ENCODE data around the gene IL4.

- no peak for TF ChIP-seq CTCF (IDR thresholded peaks at IDR 0.05; ENCODE audit: insufficient read depth, low read depth, low read length)
- TF ChIP-seq EZH2 (IDR thresholded peaks at IDR 0.05; ENCODE audit: insufficient read depth, low read length) = no peak
Measured at GRCh38 chr5:132651838-132652469, 21.8 kb upstream of the IL4 start.
